Stimulated activated naive CD8-positive, alpha-beta T cell treated with anti-CD3 and anti-CD28 coated beads, Interleukin-15, Interleukin-2, amounts not matched to agents 100 U/mL and 50 U/mL, for 24 hours (primary cell): Measurements from ENCODE around the gene RIN3.
A peak's percentile ranks its signal among the peaks of the same experiment; 100 is the strongest.

Experiments used
- ATAC-seq: fragments of 150-1000 bp; cut with Tn5 transposase; one replicate; pipeline ENCODE4 v1.10.0; 2021
- DNase-seq: peaks from one replicate; pipeline ENCODE4 v3.0.0; 2021

RIN3 gene

GRCh38 chr14:92556863-92557543 is 43.4 kb downstream of the RIN3 start:
- peak; percentile 62 for ATAC-seq
- peak; percentile 51 for DNase-seq

GRCh38 chr14:92557544-92557912 is 43.9 kb downstream of the RIN3 start:
- no peak for ATAC-seq
- no peak for DNase-seq

- DNase-seq (no peak), ATAC-seq (no peak)
These were observed 44.7 kb downstream of the RIN3 start for GRCh38 chr14:92558319-92558718.

- DNase-seq (no peak), ATAC-seq (no peak)
These were observed 45.9 kb downstream of the RIN3 start for GRCh38 chr14:92559486-92559885.

GRCh38 chr14:92560106-92560865 is 46.7 kb downstream of the RIN3 start:
- DNase-seq (peak; percentile 46), ATAC-seq (no peak)

GRCh38 chr14:92561906-92562479 is 48.4 kb downstream of the RIN3 start:
- ATAC-seq (peak; percentile 32), DNase-seq (no peak)

GRCh38 chr14:92563359-92563758 is 49.8 kb downstream of the RIN3 start:
- DNase-seq (no peak), ATAC-seq (peak; percentile 87)

- DNase-seq (no peak), ATAC-seq (peak; percentile 1)
These were observed 50.2 kb downstream of the RIN3 start for GRCh38 chr14:92563765-92564285.

- no peak for ATAC-seq
These were observed 50.9 kb downstream of the RIN3 start for GRCh38 chr14:92564344-92565039.

GRCh38 chr14:92565040-92565717 is 51.6 kb downstream of the RIN3 start:
- no peak for ATAC-seq
- no peak for DNase-seq

More at GRCh38 chr14:92564344-92565039, 50.9 kb downstream of the RIN3 start:
- DNase-seq: no peak

- DNase-seq: no peak
- no peak for ATAC-seq
These were observed 52.1 kb downstream of the RIN3 start for GRCh38 chr14:92565718-92566115.

- DNase-seq: no peak
- ATAC-seq: no peak
These were observed 53.7 kb downstream of the RIN3 start for GRCh38 chr14:92567173-92567725.

GRCh38 chr14:92568621-92569479 is 55.3 kb downstream of the RIN3 start:
- peak; percentile 88 for ATAC-seq
- DNase-seq: peak; percentile 62

- ATAC-seq (no peak), DNase-seq (no peak)
These were observed 57.2 kb downstream of the RIN3 start for GRCh38 chr14:92570674-92571262.

GRCh38 chr14:92572050-92572449 is 58.5 kb downstream of the RIN3 start:
- ATAC-seq: no peak
- no peak for DNase-seq

- DNase-seq (no peak), ATAC-seq (no peak)
These were observed 60.3 kb downstream of the RIN3 start for GRCh38 chr14:92573761-92574498.

GRCh38 chr14:92575061-92575747 is 61.6 kb downstream of the RIN3 start:
- no peak for DNase-seq
- ATAC-seq: no peak

GRCh38 chr14:92575748-92576303 is 62.2 kb downstream of the RIN3 start:
- DNase-seq (no peak), ATAC-seq (no peak)

GRCh38 chr14:92577321-92577742 is 63.8 kb downstream of the RIN3 start:
- DNase-seq: no peak
- ATAC-seq: peak; percentile 82
